Measurements from ENCODE around the gene HTR6.

DNA sequence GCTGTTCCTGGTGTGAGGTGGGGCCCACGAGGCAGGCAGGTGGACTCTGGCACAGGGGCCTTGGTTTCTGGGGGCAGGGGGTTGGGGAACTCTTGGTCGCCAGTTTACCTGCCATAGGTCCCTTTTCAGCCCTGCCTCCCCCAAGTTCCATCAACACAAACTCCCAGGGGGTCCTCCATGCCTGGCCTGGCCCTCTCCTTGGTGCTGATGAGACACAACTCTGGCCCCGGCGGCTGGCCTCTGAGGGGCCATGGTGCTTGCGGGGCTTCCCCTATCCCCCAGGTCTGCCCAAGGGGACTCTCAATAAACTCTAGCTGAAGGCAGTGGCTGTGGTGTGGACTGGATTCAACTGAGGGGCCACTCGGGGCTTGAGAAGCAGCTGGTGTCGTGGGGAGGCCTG is 16.0 kb downstream of the HTR6 start:
- TF ChIP-seq, protein P1, sequence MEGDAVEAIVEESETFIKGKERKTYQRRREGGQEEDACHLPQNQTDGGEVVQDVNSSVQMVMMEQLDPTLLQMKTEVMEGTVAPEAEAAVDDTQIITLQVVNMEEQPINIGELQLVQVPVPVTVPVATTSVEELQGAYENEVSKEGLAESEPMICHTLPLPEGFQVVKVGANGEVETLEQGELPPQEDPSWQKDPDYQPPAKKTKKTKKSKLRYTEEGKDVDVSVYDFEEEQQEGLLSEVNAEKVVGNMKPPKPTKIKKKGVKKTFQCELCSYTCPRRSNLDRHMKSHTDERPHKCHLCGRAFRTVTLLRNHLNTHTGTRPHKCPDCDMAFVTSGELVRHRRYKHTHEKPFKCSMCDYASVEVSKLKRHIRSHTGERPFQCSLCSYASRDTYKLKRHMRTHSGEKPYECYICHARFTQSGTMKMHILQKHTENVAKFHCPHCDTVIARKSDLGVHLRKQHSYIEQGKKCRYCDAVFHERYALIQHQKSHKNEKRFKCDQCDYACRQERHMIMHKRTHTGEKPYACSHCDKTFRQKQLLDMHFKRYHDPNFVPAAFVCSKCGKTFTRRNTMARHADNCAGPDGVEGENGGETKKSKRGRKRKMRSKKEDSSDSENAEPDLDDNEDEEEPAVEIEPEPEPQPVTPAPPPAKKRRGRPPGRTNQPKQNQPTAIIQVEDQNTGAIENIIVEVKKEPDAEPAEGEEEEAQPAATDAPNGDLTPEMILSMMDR (IDR thresholded peaks at IDR 0.05): no peak
- no peak for TF ChIP-seq POLR2A (IDR thresholded peaks at IDR 0.05)

Measured in uterus (tissue), 2 donors.